ENCODE measurements around the gene ACKR1.

GRCh38 chr1:159223004-159223403, 18.3 kb downstream of the ACKR1 start:
- TF ChIP-seq CTCF (IDR thresholded peaks at IDR 0.05) (no peak), POLR2A (IDR thresholded peaks at IDR 0.05) (no peak)

All from sigmoid colon (tissue), 3 donors.